SU-DHL-6 (cell line): ENCODE results near the gene TLE1.

Source experiments
- CTCF ChIP-seq: fragments of 200-600 bp; sonication (generic); IDR thresholded peaks from one replicate; pipeline ENCODE4 v1.5.1; 2017; ENCODE audit warnings: antibody characterized with exemption, mild to moderate bottlenecking, low read length, moderate library complexity; ENCODE audit not compliant: insufficient read depth, poor library complexity, severe bottlenecking
- EZH2phosphoT487 ChIP-seq: fragments of 200-600 bp; sonication (generic), shearing (Covaris generic); conservative IDR thresholded peaks from 2 replicates; pipeline ENCODE4 v1.6.1; 2018; ENCODE audit warnings: mild to moderate bottlenecking, antibody characterized with exemption, low read length, moderate library complexity, mixed read lengths

- TF ChIP-seq CTCF (no peak), EZH2phosphoT487 (no peak)
These were observed 5.6 kb downstream of the TLE1 start for GRCh38 chr9:81683704-81684103.
